Measurements from ENCODE around the gene INSIG1.

Gene INSIG1

GRCh38 chr7:155327590-155328320 is 30.1 kb downstream of the INSIG1 start:
- DNase-seq (ENCODE audit: low read depth): no peak

GRCh38 chr7:155329225-155329624 is 31.5 kb downstream of the INSIG1 start:
- no peak for DNase-seq (ENCODE audit: low read depth)

GRCh38 chr7:155331396-155331795 is 33.7 kb downstream of the INSIG1 start:
- DNase-seq (ENCODE audit: low read depth): no peak

GRCh38 chr7:155333346-155334234 is 35.9 kb downstream of the INSIG1 start:
- DNase-seq (ENCODE audit: low read depth): no peak

GRCh38 chr7:155336812-155337602 is 39.3 kb downstream of the INSIG1 start:
- no peak for DNase-seq (ENCODE audit: low read depth)

GRCh38 chr7:155337946-155338631 is 40.4 kb downstream of the INSIG1 start:
- DNase-seq (ENCODE audit: low read depth): no peak

- no peak for DNase-seq (ENCODE audit: low read depth)
Measured at GRCh38 chr7:155338632-155339320, 41.1 kb downstream of the INSIG1 start.

GRCh38 chr7:155339474-155339873 is 41.8 kb downstream of the INSIG1 start:
- no peak for DNase-seq (ENCODE audit: low read depth)

- no peak for DNase-seq (ENCODE audit: low read depth)
Measured at GRCh38 chr7:155340071-155340531, 42.4 kb downstream of the INSIG1 start.

- no peak for DNase-seq (ENCODE audit: low read depth)
Measured at GRCh38 chr7:155340721-155341120, 43.0 kb downstream of the INSIG1 start.

GRCh38 chr7:155341463-155341983 is 43.8 kb downstream of the INSIG1 start:
- DNase-seq (ENCODE audit: low read depth): no peak

- no peak for DNase-seq (ENCODE audit: low read depth)
Measured at GRCh38 chr7:155342313-155342712, 44.6 kb downstream of the INSIG1 start.

GRCh38 chr7:155343150-155343549 is 45.5 kb downstream of the INSIG1 start:
- no peak for DNase-seq (ENCODE audit: low read depth)

GRCh38 chr7:155343661-155344121 is 46.0 kb downstream of the INSIG1 start:
- no peak for DNase-seq (ENCODE audit: low read depth)

- no peak for DNase-seq (ENCODE audit: low read depth)
Measured at GRCh38 chr7:155344270-155344617, 46.6 kb downstream of the INSIG1 start.

GRCh38 chr7:155344618-155345433 is 47.1 kb downstream of the INSIG1 start:
- DNase-seq (ENCODE audit: low read depth): peak; percentile 68

GRCh38 chr7:155345490-155345889 is 47.8 kb downstream of the INSIG1 start:
- DNase-seq (ENCODE audit: low read depth): no peak

GRCh38 chr7:155346285-155346684 is 48.6 kb downstream of the INSIG1 start:
- DNase-seq (ENCODE audit: low read depth): no peak

- no peak for DNase-seq (ENCODE audit: low read depth)
Measured at GRCh38 chr7:155348806-155349205, 51.1 kb downstream of the INSIG1 start.
